Hindlimb muscle (tissue), 1 donor: ENCODE results near the gene NARS2. TPM values are rescaled to one million over a fixed set of nuclear protein-coding genes. Genes with fewer than 3 reads are reported as not detected.
A peak's percentile ranks its signal among the peaks of the same experiment; 100 is the strongest.
"Not testable (repeated sequence)": the region's sequence is repeated elsewhere in the genome, so short reads cannot be mapped to it uniquely, and the experiment has no call there.

ENCODE experiments used
- DNase-seq: peaks from one replicate; pipeline ENCODE4 v3.0.0-alpha.2; 2013
- polyA plus RNA-seq: library from polyadenylated mRNA; unstranded; fragments of 120-200 nt; gene quantifications from one replicate; pipeline ENCODE4 v1.2.1, GENCODE V29; 2013; ENCODE audit not compliant: insufficient read length

The NARS2 gene
- polyA plus RNA-seq, 1 donor, result 15.9 TPM

GRCh38 chr11:78540256-78540655 is 34.4 kb downstream of the NARS2 start:
- DNase-seq, result no peak

GRCh38 chr11:78539506-78539905 is 35.2 kb downstream of the NARS2 start:
- no peak for DNase-seq

GRCh38 chr11:78536933-78537332 is 37.7 kb downstream of the NARS2 start:
- no peak for DNase-seq

GRCh38 chr11:78535920-78536319 is 38.7 kb downstream of the NARS2 start:
- DNase-seq, result no peak

- no peak for DNase-seq
Measured at GRCh38 chr11:78535027-78535426, 39.6 kb downstream of the NARS2 start.

- DNase-seq, result no peak
Measured at GRCh38 chr11:78533399-78533798, 41.3 kb downstream of the NARS2 start.

GRCh38 chr11:78532991-78533390 is 41.7 kb downstream of the NARS2 start:
- no peak for DNase-seq

- no peak for DNase-seq
Measured at GRCh38 chr11:78526497-78527146, 48.0 kb downstream of the NARS2 start.

- no peak for DNase-seq
Measured at GRCh38 chr11:78525720-78526119, 48.9 kb downstream of the NARS2 start.

GRCh38 chr11:78520230-78520629 is 54.4 kb downstream of the NARS2 start:
- no peak for DNase-seq

GRCh38 chr11:78516281-78516680 is 58.4 kb downstream of the NARS2 start:
- no peak for DNase-seq

GRCh38 chr11:78514922-78515502 is 59.7 kb downstream of the NARS2 start:
- no peak for DNase-seq

GRCh38 chr11:78513085-78513484 is 61.6 kb downstream of the NARS2 start:
- not testable (repeated sequence) for DNase-seq

- DNase-seq, result no peak
Measured at GRCh38 chr11:78510597-78510996, 64.1 kb downstream of the NARS2 start.

GRCh38 chr11:78510025-78510596 is 64.6 kb downstream of the NARS2 start:
- no peak for DNase-seq

GRCh38 chr11:78504708-78505107 is 70.0 kb downstream of the NARS2 start:
- no peak for DNase-seq

- DNase-seq, result no peak
Measured at GRCh38 chr11:78504181-78504580, 70.5 kb downstream of the NARS2 start.

GRCh38 chr11:78499971-78500370 is 74.7 kb downstream of the NARS2 start:
- DNase-seq, result no peak

- peak; percentile 8 for DNase-seq
Measured at GRCh38 chr11:78497293-78497692, 77.4 kb downstream of the NARS2 start.

- no peak for DNase-seq
Measured at GRCh38 chr11:78493413-78493975, 81.2 kb downstream of the NARS2 start.

GRCh38 chr11:78492973-78493372 is 81.7 kb downstream of the NARS2 start:
- DNase-seq, result no peak

- DNase-seq, result no peak
Measured at GRCh38 chr11:78489184-78489583, 85.5 kb downstream of the NARS2 start.

- no peak for DNase-seq
Measured at GRCh38 chr11:78478536-78478935, 96.1 kb downstream of the NARS2 start.

- DNase-seq, result no peak
Measured at GRCh38 chr11:78476066-78476465, 98.6 kb downstream of the NARS2 start.
